Lower leg skin (tissue), 3 donors: Measurements from ENCODE around the gene DSC1.

Experiments used
- CTCF ChIP-seq, 3 donors: fragments of 450-650 bp; IDR thresholded peaks; one replicate each; pipeline ENCODE4 v1.5.1; 2016; ENCODE audit warnings: antibody characterized with exemption in 3 of 3, mild to moderate bottlenecking in 3 of 3, moderate library complexity in 2 of 3
- POLR2A ChIP-seq, 2 donors: fragments of 450-650 bp; IDR thresholded peaks; one replicate each; pipeline ENCODE4 v1.6.1; 2016 to 2017; ENCODE audit warnings: antibody characterized with exemption in 2 of 2, mild to moderate bottlenecking in 1 of 2, moderate library complexity in 1 of 2

- TF ChIP-seq CTCF (IDR thresholded peaks at IDR 0.05) (no peak), POLR2A (IDR thresholded peaks at IDR 0.05) (no peak)
Measured at GRCh38 chr18:31105733-31106132, 56.9 kb downstream of the DSC1 start.
